ENCODE results near the gene PALS2.

DNA sequence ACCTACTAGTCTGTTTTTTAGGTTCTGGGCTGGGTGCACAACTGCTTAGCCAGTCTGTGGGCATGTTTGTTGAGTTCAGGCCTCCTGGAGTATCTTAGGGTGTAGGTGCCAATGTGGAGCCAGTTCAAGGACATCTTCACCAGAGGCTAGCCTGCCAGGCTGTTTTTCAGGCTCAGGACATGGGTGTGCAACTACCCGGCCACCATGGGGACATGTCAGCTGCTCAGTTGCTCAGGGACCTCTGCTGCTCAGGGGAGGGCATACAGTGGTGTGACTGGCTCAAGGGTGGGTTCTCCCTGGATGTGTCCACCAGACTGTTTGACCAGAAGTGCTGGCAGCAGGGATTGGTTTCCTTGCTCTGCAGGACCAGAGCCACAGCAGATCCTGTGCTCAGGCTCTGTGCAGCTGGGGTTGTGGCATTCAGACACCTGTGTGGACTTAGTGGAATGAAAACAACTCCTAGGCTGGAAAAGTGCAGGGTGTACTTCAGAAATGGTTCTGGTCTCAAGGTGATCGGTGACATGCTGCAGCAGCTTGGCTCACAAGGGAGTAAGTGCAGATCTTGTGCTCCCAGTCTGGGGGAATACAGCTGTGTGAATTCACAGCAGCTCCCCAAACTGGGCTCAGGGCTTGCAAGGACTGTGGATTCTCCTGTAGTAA is 44.8 kb downstream of the PALS2 start:
- TF ChIP-seq POLR2A (IDR thresholded peaks at IDR 0.05) = no peak
- TF ChIP-seq, protein P1, sequence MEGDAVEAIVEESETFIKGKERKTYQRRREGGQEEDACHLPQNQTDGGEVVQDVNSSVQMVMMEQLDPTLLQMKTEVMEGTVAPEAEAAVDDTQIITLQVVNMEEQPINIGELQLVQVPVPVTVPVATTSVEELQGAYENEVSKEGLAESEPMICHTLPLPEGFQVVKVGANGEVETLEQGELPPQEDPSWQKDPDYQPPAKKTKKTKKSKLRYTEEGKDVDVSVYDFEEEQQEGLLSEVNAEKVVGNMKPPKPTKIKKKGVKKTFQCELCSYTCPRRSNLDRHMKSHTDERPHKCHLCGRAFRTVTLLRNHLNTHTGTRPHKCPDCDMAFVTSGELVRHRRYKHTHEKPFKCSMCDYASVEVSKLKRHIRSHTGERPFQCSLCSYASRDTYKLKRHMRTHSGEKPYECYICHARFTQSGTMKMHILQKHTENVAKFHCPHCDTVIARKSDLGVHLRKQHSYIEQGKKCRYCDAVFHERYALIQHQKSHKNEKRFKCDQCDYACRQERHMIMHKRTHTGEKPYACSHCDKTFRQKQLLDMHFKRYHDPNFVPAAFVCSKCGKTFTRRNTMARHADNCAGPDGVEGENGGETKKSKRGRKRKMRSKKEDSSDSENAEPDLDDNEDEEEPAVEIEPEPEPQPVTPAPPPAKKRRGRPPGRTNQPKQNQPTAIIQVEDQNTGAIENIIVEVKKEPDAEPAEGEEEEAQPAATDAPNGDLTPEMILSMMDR (IDR thresholded peaks at IDR 0.05) = no peak
